Muscle layer of duodenum (tissue), 2 donors: ENCODE results near the gene ALDH1L2.

Source experiments
- H3K27ac ChIP-seq: one replicate; pipeline ENCODE4 v1.7.0; 2013; ENCODE audit warnings: mild to moderate bottlenecking, low read length
- H3K27me3 ChIP-seq: one replicate; pipeline ENCODE4 v1.7.0; 2013; ENCODE audit warnings: low read depth, mild to moderate bottlenecking, control low read depth, low read length
- H3K36me3 ChIP-seq, 2 donors: one replicate each; pipeline ENCODE4 v1.7.0; 2013; ENCODE audit warnings: low read length in 2 of 2, control low read depth in 1 of 2, mild to moderate bottlenecking in 1 of 2; ENCODE audit not compliant: insufficient read depth in 2 of 2, control insufficient read depth in 1 of 2
- H3K4me1 ChIP-seq, 2 donors: one replicate each; pipeline ENCODE4 v1.7.0; 2013; ENCODE audit warnings: low read length in 2 of 2, mild to moderate bottlenecking in 2 of 2, control low read depth in 1 of 2, moderate library complexity in 1 of 2; ENCODE audit not compliant: insufficient read depth in 2 of 2, control insufficient read depth in 1 of 2
- H3K4me3 ChIP-seq, 2 donors: one replicate each; pipeline ENCODE4 v1.7.0; 2013; ENCODE audit warnings: low read length in 2 of 2, low read depth in 1 of 2, mild to moderate bottlenecking in 1 of 2
- H3K9me3 ChIP-seq, 2 donors: one replicate each; pipeline ENCODE4 v1.7.0; 2013; ENCODE audit warnings: low read length in 2 of 2, control low read depth in 1 of 2, mild to moderate bottlenecking in 1 of 2; ENCODE audit not compliant: control insufficient read depth in 1 of 2
- donor health status: healthy.

The ALDH1L2 gene

DNA sequence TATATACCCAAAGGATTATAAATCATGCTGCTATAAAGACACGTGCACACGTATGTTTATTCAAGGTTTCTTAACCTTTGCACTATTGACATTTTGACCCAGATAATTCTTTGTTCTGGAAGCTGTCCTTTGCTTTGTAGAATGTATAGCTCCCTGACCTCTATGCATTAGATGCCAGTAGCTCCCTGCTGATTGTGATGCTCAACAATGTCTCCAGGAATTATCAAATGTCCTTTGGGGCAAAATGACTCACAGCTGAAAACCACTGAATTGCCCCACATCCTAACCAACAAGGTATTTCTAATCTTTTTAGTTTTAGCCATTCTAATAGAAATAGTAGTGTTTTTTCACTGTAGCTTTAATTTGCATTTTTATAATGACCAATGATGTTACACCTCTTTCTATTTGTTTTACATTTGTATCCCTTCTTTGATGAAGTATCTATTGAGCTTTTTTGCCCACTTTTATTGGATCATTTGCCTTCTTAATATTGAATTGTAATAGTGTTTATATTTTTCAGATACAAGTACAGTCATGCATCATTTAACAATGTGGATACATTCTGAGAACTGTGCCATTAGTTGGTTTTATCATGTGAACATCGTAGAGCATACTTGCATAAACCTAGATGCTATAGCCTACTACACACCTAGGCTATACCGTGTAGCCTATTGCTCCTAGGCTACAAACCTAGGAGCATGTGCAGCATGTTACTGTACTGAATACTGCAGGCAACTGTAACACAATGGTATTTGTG lies 108.5 kb downstream of the ALDH1L2 start:
- no peaks in the 10 kb centered on the region for H3K36me3 ChIP-seq
- H3K4me3 ChIP-seq = no peak overlapping the region
- no peaks in the 10 kb centered on the region for H3K4me1 ChIP-seq
- no peaks in the 10 kb centered on the region for H3K9me3 ChIP-seq
- no peaks in the 10 kb centered on the region for H3K27me3 ChIP-seq
- H3K27ac ChIP-seq = no peak overlapping the region

DNA sequence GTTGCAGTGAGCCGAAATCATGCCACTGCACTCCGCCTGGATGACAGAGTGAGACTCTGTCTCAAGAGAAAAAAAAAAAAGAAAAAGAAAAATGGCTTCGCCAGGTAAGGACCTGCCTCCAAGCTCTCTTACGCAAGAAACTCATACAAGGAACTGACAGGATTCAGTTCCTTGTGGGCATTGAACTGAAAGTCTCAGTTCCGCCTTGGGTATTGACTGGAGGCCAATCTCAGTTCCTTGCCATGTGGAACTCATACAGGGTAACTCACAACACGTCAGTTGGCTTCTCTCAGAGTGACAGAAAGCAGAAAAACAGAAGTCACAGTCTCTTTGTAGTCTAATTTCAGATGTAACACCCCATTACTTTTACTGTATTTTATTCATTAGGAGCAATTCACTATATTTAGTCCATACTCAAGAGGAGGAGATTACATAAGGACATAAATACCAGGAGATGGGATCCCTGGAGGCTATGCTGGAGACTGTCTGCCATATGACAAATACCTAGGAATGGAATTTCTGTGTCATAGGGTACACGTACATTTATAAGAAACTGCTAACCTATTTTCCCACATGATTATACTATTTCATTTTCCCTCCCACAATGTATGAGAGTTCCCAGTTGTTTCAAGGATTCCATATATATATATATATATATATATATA lies 109.5 kb downstream of the ALDH1L2 start:
- H3K36me3 ChIP-seq = no peaks in the 10 kb centered on the region
- no peak overlapping the region for H3K27ac ChIP-seq
- no peaks in the 10 kb centered on the region for H3K4me1 ChIP-seq
- no peaks in the 10 kb centered on the region for H3K27me3 ChIP-seq
- no peaks in the 10 kb centered on the region for H3K9me3 ChIP-seq
- no peak overlapping the region for H3K4me3 ChIP-seq

DNA sequence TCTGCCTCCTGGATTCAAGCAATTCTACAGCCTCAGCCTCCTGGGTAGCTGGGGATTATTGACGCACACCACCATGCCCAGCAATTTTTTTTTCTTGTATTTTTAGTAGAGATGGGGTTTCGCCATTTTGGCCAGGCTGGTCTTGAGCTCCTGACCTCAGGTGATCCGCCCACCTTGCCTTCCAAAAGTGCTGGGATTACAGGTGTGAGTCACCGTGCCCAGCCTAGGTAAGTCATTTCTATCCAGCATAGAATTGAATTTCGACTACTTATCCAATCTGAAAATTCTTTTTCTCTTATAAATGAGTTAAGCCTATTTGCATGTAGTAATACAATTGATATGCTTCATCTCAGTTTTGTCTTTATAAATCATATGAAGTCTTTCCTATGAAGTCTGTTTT lies 111.0 kb downstream of the ALDH1L2 start:
- no peaks in the 10 kb centered on the region for H3K27me3 ChIP-seq
- no peaks in the 10 kb centered on the region for H3K36me3 ChIP-seq
- no peak overlapping the region for H3K27ac ChIP-seq
- H3K4me3 ChIP-seq = no peak overlapping the region
- no peaks in the 10 kb centered on the region for H3K9me3 ChIP-seq
- H3K4me1 ChIP-seq = no peaks in the 10 kb centered on the region

DNA sequence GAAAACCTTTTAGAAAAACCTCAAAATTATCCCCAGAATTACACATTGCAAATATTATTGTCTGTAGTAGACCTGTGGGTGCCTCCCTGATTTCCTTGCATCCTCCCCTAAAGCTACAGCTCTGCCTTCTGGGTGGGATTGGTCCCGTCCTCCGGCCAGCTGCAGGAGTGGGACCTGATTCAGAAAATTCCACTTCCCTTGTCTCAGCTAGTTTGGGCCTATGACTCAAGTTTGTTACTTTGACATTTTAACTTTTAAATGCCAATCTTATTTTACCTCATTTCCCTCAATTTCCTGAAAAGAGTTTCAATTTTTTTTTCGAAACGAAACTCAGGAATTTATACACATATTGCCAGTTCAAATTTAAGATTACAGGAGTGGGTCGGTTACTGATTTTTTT lies 113.0 kb downstream of the ALDH1L2 start:
- no peak overlapping the region for H3K4me3 ChIP-seq

More for the DNA sequence above, 113.0 kb downstream of the ALDH1L2 start:
- no peaks in the 10 kb centered on the region for H3K36me3 ChIP-seq
- H3K27ac ChIP-seq = no peak overlapping the region
- no peaks in the 10 kb centered on the region for H3K27me3 ChIP-seq
- no peaks in the 10 kb centered on the region for H3K9me3 ChIP-seq
- no peaks in the 10 kb centered on the region for H3K4me1 ChIP-seq
